Gastrocnemius medialis (tissue), 4 donors: Measurements from ENCODE around the gene THADA. TPM values are rescaled to one million over a fixed set of nuclear protein-coding genes. Genes with fewer than 3 reads are reported as not detected.

ENCODE experiments used
- ATAC-seq, 2 donors: fragments of 150-250 bp; one replicate each; pipeline ENCODE4 v1.9.1; 2016
- DNase-seq, 2 donors: peaks; one replicate each; pipeline ENCODE4 v3.0.0-alpha.2; 2019
- H3K27ac ChIP-seq, 4 donors: fragments of 200-600 bp; sonication (generic); 1 replicate in 1 of 4; 2 replicates in 3 of 4; pipeline ENCODE4 v1.5.1; 2016 to 2018; ENCODE audit warnings: mild to moderate bottlenecking in 2 of 4, moderate library complexity in 1 of 4
- H3K27me3 ChIP-seq, 3 donors: fragments of 200-600 bp; sonication (generic) in 2 of 3; 1 replicate in 1 of 3; 2 replicates in 2 of 3; pipeline versions ENCODE4 v1.5.1 to v1.6.0; 2016 to 2019; ENCODE audit warnings: mild to moderate bottlenecking in 1 of 3, moderate library complexity in 1 of 3
- H3K36me3 ChIP-seq, 2 donors: fragments of 200-600 bp; sonication (generic) in 1 of 2; one replicate each; pipeline ENCODE4 v1.5.1; 2017 to 2018
- H3K4me1 ChIP-seq, 2 donors: fragments of 200-600 bp; sonication (generic) in 1 of 2; one replicate each; pipeline ENCODE4 v1.5.1; 2016 to 2017; ENCODE audit warnings: mild to moderate bottlenecking in 2 of 2
- H3K4me3 ChIP-seq, 4 donors: fragments of 200-600 bp; sonication (generic) in 3 of 4; 1 replicate in 1 of 4; 2 replicates in 3 of 4; pipeline ENCODE4 v1.5.1; 2016 to 2019; ENCODE audit warnings: mild to moderate bottlenecking in 2 of 4
- H3K9me3 ChIP-seq, 3 donors: fragments of 200-600 bp; sonication (generic) in 2 of 3; 1 replicate in 1 of 3; 2 replicates in 2 of 3; pipeline ENCODE4 v1.5.1; 2016 to 2019
- POLR2A ChIP-seq, 2 donors: fragments of 450-650 bp; IDR thresholded peaks; one replicate each; pipeline ENCODE4 v1.6.1; 2017; ENCODE audit warnings: antibody characterized with exemption in 2 of 2, mild to moderate bottlenecking in 2 of 2, moderate library complexity in 2 of 2
- in situ Hi-C, 4 donors: fragments of 200-750 bp; cut with MboI; loops; one replicate each; pipeline versions ENCODE4 v1.15.0 to v1.8.0; 2017; ENCODE audit warnings: low sequenced_read_pairs in 4 of 4
- intact Hi-C: fragments of 100-400 bp; cut with DNase I; formaldehyde crosslinking; loops from one replicate; pipeline ENCODE4 v1.15.1; 2023; ENCODE audit warnings: low total_unique reads
- total RNA-seq, 4 donors: library from RNA; depleted of rRNA; stranded (reverse); fragments of >200 nt; gene quantifications; one replicate each; pipeline versions ENCODE4 v1.1.0 to v1.2.3, GENCODE V29; 2016
- TF ChIP-seq, protein P1 (sequence below), 5 experiments: fragments of 450-650 bp in 3 of 5; fragments of 200-600 bp in 2 of 5; sonication (generic) in 2 of 5; IDR thresholded peaks in 4 of 5; conservative IDR thresholded peaks in 1 of 5; 1 replicate in 4 of 5; 2 replicates in 1 of 5; pipeline ENCODE4 v1.5.1; 2016 to 2019; ENCODE audit warnings: antibody characterized with exemption in 5 of 5, mild to moderate bottlenecking in 3 of 5, moderate library complexity in 3 of 5

THADA gene
- total RNA-seq, 4 donors from 2014 or later: 13.6 to 19.0 (median 16.2) TPM

- ATAC-seq (no peak), DNase-seq (no peak)
- H3K9me3 ChIP-seq: no peaks in the 10 kb centered on the region
- TF ChIP-seq POLR2A (IDR thresholded peaks at IDR 0.05): no peak
- TF ChIP-seq, protein P1, sequence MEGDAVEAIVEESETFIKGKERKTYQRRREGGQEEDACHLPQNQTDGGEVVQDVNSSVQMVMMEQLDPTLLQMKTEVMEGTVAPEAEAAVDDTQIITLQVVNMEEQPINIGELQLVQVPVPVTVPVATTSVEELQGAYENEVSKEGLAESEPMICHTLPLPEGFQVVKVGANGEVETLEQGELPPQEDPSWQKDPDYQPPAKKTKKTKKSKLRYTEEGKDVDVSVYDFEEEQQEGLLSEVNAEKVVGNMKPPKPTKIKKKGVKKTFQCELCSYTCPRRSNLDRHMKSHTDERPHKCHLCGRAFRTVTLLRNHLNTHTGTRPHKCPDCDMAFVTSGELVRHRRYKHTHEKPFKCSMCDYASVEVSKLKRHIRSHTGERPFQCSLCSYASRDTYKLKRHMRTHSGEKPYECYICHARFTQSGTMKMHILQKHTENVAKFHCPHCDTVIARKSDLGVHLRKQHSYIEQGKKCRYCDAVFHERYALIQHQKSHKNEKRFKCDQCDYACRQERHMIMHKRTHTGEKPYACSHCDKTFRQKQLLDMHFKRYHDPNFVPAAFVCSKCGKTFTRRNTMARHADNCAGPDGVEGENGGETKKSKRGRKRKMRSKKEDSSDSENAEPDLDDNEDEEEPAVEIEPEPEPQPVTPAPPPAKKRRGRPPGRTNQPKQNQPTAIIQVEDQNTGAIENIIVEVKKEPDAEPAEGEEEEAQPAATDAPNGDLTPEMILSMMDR (IDR thresholded peaks at IDR 0.05 in 4 of 5, conservative IDR thresholded peaks at IDR 0.05 in 1 of 5): no peak
- in situ Hi-C loops: no loop called here
- intact Hi-C loops: no loop called here
- no peak overlapping the region for H3K4me3 ChIP-seq
- H3K4me1 ChIP-seq: peaks cover 0 to 3% of the 10 kb centered on the region in 2 donors
- no peaks in the 10 kb centered on the region for H3K36me3 ChIP-seq
- H3K27ac ChIP-seq: no peak overlapping the region
- no peaks in the 10 kb centered on the region for H3K27me3 ChIP-seq
Measured at GRCh38 chr2:43209204-43209717, 386.6 kb downstream of the THADA start.

DNA sequence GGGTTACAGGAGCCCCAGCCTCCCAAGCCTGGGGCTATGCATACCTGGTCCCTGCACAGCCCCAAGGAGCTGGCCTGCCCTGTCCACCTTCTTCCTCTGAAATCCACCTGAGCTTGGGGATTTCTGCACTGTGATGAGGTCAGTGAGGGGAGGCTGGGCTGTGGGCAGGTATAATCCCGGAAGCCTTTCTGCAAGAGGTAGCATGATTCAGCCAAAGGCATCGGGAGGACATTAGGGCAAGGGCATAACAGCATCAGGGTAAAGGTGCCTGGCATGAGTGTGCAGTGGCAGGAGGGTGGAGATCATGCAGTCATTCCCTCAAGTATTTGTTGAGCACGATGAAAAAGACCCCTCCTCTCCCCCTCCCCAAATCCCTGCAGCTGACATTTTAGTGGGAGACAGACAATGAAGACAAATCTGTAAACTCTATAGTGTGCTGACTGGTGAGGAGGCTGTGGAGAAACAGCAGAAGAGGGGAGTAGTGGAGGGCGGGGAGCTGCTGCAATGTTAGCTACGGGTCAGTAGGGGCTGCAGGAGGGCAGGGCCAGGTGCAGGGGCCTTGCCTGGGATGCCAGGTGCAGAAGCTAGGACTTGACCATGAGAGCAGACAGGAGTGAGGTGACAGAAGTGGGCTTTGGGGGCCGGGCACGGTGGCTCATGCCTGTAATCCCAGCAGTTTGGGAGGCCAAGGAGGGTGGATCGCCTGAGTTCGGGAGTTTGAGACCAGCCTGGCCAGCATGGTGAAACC lies 388.1 kb downstream of the THADA start:
- ATAC-seq (no peak), DNase-seq (no peak)
- no peaks in the 10 kb centered on the region for H3K36me3 ChIP-seq
- peaks cover 0 to 3% of the 10 kb centered on the region in 2 donors for H3K4me1 ChIP-seq
- H3K27ac ChIP-seq: no peak overlapping the region
- no peak for TF ChIP-seq POLR2A (IDR thresholded peaks at IDR 0.05)
- TF ChIP-seq, protein P1 (IDR thresholded peaks at IDR 0.05 in 4 of 5, conservative IDR thresholded peaks at IDR 0.05 in 1 of 5): no peak
- no peak overlapping the region for H3K4me3 ChIP-seq
- in situ Hi-C loops (no loop called here), intact Hi-C loops (no loop called here)
- no peaks in the 10 kb centered on the region for H3K9me3 ChIP-seq
- H3K27me3 ChIP-seq: no peaks in the 10 kb centered on the region

GRCh38 chr2:43206602-43207001 lies 389.2 kb downstream of the THADA start:
- Histone ChIP-seq H3K27me3 (no peaks in the 10 kb centered on the region), H3K27ac (no peak overlapping the region), H3K9me3 (no peaks in the 10 kb centered on the region), H3K36me3 (no peaks in the 10 kb centered on the region), H3K4me1 (peaks cover 0 to 3% of the 10 kb centered on the region in 2 donors), H3K4me3 (no peak overlapping the region)
- DNase-seq (no peak), ATAC-seq (no peak)
- TF ChIP-seq POLR2A (IDR thresholded peaks at IDR 0.05): no peak
- TF ChIP-seq, protein P1 (IDR thresholded peaks at IDR 0.05 in 4 of 5, conservative IDR thresholded peaks at IDR 0.05 in 1 of 5): no peak
- in situ Hi-C loops (no loop called here), intact Hi-C loops (no loop called here)

- no peak for TF ChIP-seq POLR2A (IDR thresholded peaks at IDR 0.05)
- TF ChIP-seq, protein P1 (IDR thresholded peaks at IDR 0.05 in 4 of 5, conservative IDR thresholded peaks at IDR 0.05 in 1 of 5): no peak
- no peaks in the 10 kb centered on the region for H3K27me3 ChIP-seq
- H3K27ac ChIP-seq: no peak overlapping the region
- intact Hi-C loops (no loop called here), in situ Hi-C loops (no loop called here)
- DNase-seq (no peak), ATAC-seq (no peak)
- no peaks in the 10 kb centered on the region for H3K36me3 ChIP-seq
- H3K9me3 ChIP-seq: no peaks in the 10 kb centered on the region
- H3K4me3 ChIP-seq: no peak overlapping the region
- H3K4me1 ChIP-seq: no peaks in the 10 kb centered on the region
Measured at GRCh38 chr2:43203373-43203772, 392.5 kb downstream of the THADA start.
